ENCODE measurements around the gene ACOX2.

ACOX2 gene

GRCh38 chr3:58574682-58575081 is 37.7 kb upstream of the ACOX2 start:
- no peak overlapping the region for H3K4me3 Mint-ChIP-seq
- no peaks in the 10 kb centered on the region for H3K36me3 Mint-ChIP-seq (ENCODE audit: low read depth)

GRCh38 chr3:58574106-58574505 is 37.1 kb upstream of the ACOX2 start:
- Mint-ChIP-seq H3K27ac (peak overlapping the region; percentile 34 to 81 (median 57)), H3K36me3 (ENCODE audit: low read depth) (no peaks in the 10 kb centered on the region)

More at GRCh38 chr3:58574682-58575081, 37.7 kb upstream of the ACOX2 start:
- Mint-ChIP-seq H3K27ac (peak overlapping the region in 1 of 3 experiments; percentile 81), H3K27me3 (ENCODE audit: low read depth) (peaks cover 27% of the 10 kb centered on the region), H3K9me3 (no peaks in the 10 kb centered on the region), H3K4me1 (peaks cover 47% of the 10 kb centered on the region)
- no peak for TF ChIP-seq CTCF (IDR thresholded peaks at IDR 0.05; ENCODE audit: unreplicated experiment in 3 of 3)

GRCh38 chr3:58573640-58574039 is 36.6 kb upstream of the ACOX2 start:
- Mint-ChIP-seq H3K4me1 (peaks cover 50% of the 10 kb centered on the region), H3K9me3 (no peaks in the 10 kb centered on the region), H3K27ac (peak overlapping the region; percentile 34 to 81 (median 57)), H3K36me3 (ENCODE audit: low read depth) (no peaks in the 10 kb centered on the region), H3K4me3 (no peak overlapping the region), H3K27me3 (ENCODE audit: low read depth) (peaks cover 27% of the 10 kb centered on the region)
- no peak for TF ChIP-seq CTCF (IDR thresholded peaks at IDR 0.05; ENCODE audit: unreplicated experiment in 3 of 3)

More at GRCh38 chr3:58574106-58574505, 37.1 kb upstream of the ACOX2 start:
- TF ChIP-seq CTCF (IDR thresholded peaks at IDR 0.05; ENCODE audit: unreplicated experiment in 3 of 3), result no peak
- Mint-ChIP-seq H3K4me3 (no peak overlapping the region), H3K4me1 (peaks cover 47% of the 10 kb centered on the region), H3K27me3 (ENCODE audit: low read depth) (peaks cover 27% of the 10 kb centered on the region), H3K9me3 (no peaks in the 10 kb centered on the region)

GRCh38 chr3:58572634-58573230 is 35.7 kb upstream of the ACOX2 start:
- Mint-ChIP-seq H3K4me1 (peaks cover 51% of the 10 kb centered on the region), H3K27ac (peak overlapping the region in 1 of 3 experiments; percentile 18), H3K27me3 (ENCODE audit: low read depth) (peaks cover 21% of the 10 kb centered on the region), H3K9me3 (no peaks in the 10 kb centered on the region), H3K4me3 (no peak overlapping the region), H3K36me3 (ENCODE audit: low read depth) (no peaks in the 10 kb centered on the region)
- no peak for TF ChIP-seq CTCF (IDR thresholded peaks at IDR 0.05; ENCODE audit: unreplicated experiment in 3 of 3)

GRCh38 chr3:58572013-58572633 is 35.1 kb upstream of the ACOX2 start:
- Mint-ChIP-seq H3K27ac (peak overlapping the region in 1 of 3 experiments; percentile 18), H3K4me3 (no peak overlapping the region), H3K27me3 (ENCODE audit: low read depth) (peaks cover 15% of the 10 kb centered on the region), H3K4me1 (peaks cover 45% of the 10 kb centered on the region), H3K36me3 (ENCODE audit: low read depth) (no peaks in the 10 kb centered on the region), H3K9me3 (no peaks in the 10 kb centered on the region)
- TF ChIP-seq CTCF (IDR thresholded peaks at IDR 0.05; ENCODE audit: unreplicated experiment in 3 of 3), result no peak

- H3K4me3 Mint-ChIP-seq, result no peak overlapping the region
- no peaks in the 10 kb centered on the region for H3K36me3 Mint-ChIP-seq (ENCODE audit: low read depth)
- TF ChIP-seq CTCF (IDR thresholded peaks at IDR 0.05; ENCODE audit: unreplicated experiment in 3 of 3), result no peak
- peaks cover 14% of the 10 kb centered on the region for H3K27me3 Mint-ChIP-seq (ENCODE audit: low read depth)
- H3K9me3 Mint-ChIP-seq, result no peaks in the 10 kb centered on the region
- H3K27ac Mint-ChIP-seq, result no peak overlapping the region
- H3K4me1 Mint-ChIP-seq, result peaks cover 34% of the 10 kb centered on the region
These were observed 33.9 kb upstream of the ACOX2 start for GRCh38 chr3:58570851-58571250.

Measured in nephron (organoid).